NCI-H1092 (cell line): ENCODE results near the gene SPOPL.
"Not testable (repeated sequence)": the region's sequence is repeated elsewhere in the genome, so short reads cannot be mapped to it uniquely, and the experiment has no call there.

Source experiments
- DNase-seq: peaks from one replicate; lab custom pipeline; 2025; lab: John Stamatoyannopoulos, UW

The SPOPL gene

GRCh38 chr2:138501425-138502254, at the start of gene SPOPL:
Gene SPOPL (plus strand): TSS chr2:138501770. CDS start chr2:138550217, 48,447 bp downstream.
- DNase-seq = peak; percentile 73

DNA sequence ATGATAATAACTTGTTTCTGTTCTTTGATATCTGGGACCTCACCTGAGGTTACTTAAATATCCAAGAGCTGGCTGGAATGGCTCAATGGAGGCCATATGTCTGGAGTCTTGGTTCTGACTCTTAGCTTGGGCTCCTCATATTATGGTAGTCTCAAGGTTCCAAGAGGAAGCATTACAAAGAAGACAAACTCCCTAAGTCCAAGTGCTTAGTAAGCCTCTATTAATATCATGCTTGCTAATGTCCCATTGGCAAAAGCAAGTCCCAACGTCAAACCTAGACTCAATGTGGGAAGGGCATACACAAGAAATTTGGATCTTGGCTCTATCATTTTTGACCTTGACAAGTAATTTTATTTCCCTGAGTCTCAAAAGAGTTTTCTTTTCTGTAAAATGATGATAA, 49.2 kb upstream of the SPOPL start:
- DNase-seq = no peak

- DNase-seq = no peak
Measured at GRCh38 chr2:138453815-138454214, 47.8 kb upstream of the SPOPL start.

- DNase-seq = no peak
Measured at GRCh38 chr2:138454761-138455160, 46.8 kb upstream of the SPOPL start.

DNA sequence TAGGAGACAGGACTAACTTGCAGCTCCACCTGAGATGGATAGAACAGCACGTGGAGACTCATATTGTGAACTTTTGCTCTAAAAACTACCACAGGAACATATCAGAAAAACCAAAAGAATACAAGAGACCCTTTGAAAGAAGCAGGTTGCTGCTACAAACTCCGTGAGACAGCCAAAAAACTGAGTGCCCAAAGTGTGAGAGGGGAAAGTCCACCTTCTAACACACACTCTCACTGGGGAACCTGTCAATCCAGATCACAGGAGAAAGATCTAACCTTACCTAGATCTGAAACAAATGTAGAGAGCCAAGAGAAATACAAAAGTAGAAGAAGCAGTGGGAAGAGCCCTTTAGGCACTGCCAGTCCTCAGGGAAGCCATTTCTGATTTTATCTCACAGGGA, 46.3 kb upstream of the SPOPL start:
- DNase-seq = no peak

DNA sequence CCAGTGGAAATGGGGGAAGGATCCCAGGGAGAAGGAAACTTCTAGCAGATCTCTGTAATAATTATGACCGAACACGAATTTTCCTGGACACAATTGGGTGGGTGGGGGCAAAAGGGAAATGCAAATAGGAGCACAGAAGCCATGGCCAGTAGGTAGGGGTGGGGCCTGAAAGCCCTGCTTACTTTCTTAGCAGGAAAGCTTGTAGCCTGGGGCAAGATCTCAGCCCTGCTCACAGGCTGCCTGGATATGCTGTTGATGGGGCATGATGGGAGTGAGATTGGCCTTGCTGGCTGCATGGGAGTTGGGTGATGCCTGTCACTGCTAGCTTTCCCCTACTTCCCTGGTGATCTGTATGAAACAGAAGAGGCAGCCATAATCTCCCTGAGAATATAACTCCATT, 45.9 kb upstream of the SPOPL start:
- DNase-seq = no peak

- DNase-seq = not testable (repeated sequence)
Measured at GRCh38 chr2:138462689-138463088, 38.9 kb upstream of the SPOPL start.

- no peak for DNase-seq
Measured at GRCh38 chr2:138468617-138469016, 33.0 kb upstream of the SPOPL start.

GRCh38 chr2:138469411-138469810, 32.2 kb upstream of the SPOPL start:
- no peak for DNase-seq

- DNase-seq = no peak
Measured at GRCh38 chr2:138470941-138471340, 30.6 kb upstream of the SPOPL start.

GRCh38 chr2:138474100-138474825, 27.3 kb upstream of the SPOPL start:
- no peak for DNase-seq

DNA sequence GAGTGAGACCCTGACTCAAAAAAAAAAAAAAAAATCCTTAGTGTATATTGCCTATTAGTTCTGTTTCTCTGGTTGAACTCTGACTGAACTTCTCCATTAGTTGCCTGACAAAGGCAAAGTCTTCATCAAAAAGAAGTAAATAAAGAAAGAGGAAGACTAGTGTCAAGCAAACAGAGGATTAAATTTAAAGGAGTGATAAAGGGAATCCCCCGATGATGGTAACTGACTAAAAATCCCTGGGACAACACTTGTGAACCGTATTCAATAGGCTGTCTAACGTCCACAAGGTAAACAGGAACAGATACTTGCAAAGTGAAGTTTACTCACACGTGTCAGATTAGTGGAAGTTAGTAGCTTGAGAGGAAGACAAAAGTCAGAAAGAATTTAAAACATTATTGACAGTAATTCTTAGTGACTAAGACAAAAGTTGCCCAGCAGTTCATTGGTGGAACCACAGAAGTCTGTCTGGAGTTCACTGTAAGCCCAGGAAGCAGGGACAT, 26.2 kb upstream of the SPOPL start:
- no peak for DNase-seq

DNA sequence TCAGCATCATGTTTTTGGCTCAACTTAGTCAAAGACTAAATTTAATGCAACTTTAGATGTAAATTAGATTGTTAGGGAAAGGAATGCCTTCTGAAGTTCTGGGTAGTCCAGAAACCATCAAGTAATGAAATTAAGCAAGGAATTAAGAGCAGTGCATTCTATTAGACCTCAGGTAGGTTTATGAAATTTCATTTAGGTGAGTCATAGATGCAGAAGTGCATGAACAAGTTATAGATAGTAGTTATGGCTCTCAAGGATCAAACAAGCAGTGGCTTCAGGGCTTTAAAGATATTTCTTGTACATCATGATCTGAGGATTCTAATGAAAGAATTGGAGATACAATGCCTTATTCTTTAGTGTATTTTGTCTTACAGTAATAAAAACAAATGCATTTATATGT, 25.4 kb upstream of the SPOPL start:
- no peak for DNase-seq

- DNase-seq = no peak
Measured at GRCh38 chr2:138476940-138477339, 24.6 kb upstream of the SPOPL start.

- DNase-seq = not testable (repeated sequence)
Measured at GRCh38 chr2:138482796-138483195, 18.8 kb upstream of the SPOPL start.

DNA sequence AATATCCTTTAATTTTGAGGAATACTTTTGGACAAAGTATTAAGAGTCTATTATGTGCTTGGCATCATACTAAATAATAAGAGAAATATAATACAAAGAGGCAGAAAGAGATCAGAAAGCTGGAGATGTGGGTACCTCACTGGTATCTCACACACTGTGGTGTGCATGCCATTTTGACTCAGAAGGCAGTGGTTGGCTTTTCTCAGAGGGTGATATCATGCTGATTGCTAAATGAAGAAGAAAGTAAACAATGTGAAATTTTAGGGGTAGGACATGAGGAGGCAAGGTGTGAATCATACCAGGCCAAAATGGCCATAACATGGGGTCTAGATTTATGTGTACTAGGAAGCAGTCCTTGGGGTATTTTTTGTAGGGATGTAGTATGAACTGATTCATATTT, 16.6 kb upstream of the SPOPL start:
- DNase-seq = no peak

DNA sequence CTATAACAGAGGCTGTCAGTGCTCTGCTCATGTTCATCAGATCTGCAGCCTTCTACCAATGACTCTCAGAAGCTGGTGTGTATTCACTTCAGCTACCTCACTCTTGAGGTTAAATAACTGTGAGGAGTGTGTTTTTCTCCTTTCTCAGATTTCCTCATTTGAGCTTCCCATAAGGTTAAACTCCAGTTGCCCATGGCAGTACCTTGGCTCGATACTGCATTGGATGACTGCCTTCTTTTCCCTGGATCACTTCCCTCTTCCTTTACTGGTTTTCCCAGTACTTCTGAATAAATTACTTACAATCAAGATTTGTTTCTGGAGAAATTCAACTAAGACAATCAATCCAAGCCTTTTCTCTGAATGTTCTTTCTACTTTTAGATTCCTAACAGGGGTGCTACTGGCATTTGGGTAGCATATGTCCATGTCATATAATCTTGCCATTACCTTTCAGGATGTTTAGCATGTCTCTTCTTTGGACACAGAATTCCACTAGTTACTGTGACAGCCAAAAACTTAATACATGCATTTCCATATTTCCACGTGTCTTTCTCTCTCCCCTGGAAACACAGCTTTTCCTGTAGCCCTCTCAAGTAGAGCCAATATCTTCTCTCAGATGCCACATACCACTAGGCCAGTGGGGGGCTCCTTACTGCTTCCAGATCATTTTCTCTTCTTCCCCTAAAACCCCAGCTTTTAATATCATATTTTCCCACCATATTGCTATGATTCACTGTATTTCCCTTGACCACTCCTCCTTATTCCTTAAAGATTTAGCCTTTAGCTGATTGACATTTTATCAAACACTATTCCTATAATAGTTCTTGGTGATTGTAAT, 15.0 kb upstream of the SPOPL start:
- DNase-seq = no peak

- no peak for DNase-seq
Measured at GRCh38 chr2:138490673-138491494, 10.7 kb upstream of the SPOPL start.

DNA sequence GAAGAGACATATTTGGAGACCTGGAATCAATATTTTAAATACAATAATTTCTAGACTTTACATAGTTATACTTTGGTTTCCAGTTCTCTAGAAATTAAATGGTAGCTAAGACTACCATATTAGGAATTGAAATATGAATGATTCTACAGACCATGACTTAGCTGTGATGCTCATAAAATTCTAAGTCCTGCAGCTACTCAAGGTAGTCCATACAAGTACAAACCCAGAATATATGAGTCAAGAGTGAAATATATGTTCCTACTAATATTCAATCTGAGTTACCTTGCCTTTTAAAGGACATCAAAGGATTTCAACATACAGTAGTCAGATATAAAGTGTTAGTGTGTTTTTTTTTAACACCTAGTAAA, 10.1 kb upstream of the SPOPL start:
- DNase-seq = no peak

DNA sequence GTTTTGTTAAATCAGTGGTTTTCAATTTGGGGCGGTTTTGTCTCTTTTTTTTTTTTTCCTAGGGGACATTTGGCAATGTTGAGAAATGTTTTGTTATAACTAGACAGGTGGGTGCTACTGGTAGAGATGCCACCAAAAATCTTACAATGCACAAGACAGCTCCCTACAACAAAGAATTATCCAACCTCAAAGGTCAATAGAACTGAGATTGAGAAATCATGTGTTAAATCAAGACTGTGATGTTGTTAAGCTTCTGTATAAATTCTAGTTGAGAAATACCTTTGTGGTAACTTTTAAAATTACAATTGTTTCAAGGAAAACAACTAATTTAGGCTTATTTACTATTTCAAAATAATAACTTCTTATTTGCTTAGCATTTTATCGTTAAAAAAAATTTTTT, 9.4 kb upstream of the SPOPL start:
- DNase-seq = no peak

- DNase-seq = no peak
Measured at GRCh38 chr2:138493334-138493733, 8.2 kb upstream of the SPOPL start.
